ENCODE results near the gene CYP11A1.

Gene CYP11A1

DNA sequence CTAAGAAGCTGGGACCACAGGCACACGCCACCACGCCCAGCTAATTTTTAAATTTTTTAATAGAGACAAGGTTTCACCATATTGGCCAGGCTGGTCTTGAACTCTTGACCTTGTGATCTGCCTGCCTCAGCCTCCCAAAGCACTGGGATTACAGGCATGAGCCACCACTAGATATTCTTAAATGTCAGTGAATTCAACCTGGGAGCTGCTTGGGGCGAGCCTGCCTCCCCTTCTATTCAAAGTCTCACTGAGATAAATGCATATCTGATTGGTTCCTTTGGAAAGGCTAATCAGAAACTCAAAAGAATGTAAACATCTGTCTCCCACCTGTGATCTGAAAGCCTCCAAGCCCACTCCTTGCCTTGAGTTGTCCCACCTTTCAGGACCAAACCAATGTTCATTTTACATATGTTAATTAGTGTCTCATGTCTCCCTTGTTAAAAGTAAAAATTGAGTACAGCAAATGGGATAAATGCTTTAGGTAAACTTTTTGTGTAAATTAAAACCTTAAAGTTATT is 15.0 kb downstream of the CYP11A1 start:
- H3K27ac ChIP-seq = no peak overlapping the region
- TF ChIP-seq ZFX (IDR thresholded peaks at IDR 0.05) = no peak
- TF ChIP-seq, protein P1, sequence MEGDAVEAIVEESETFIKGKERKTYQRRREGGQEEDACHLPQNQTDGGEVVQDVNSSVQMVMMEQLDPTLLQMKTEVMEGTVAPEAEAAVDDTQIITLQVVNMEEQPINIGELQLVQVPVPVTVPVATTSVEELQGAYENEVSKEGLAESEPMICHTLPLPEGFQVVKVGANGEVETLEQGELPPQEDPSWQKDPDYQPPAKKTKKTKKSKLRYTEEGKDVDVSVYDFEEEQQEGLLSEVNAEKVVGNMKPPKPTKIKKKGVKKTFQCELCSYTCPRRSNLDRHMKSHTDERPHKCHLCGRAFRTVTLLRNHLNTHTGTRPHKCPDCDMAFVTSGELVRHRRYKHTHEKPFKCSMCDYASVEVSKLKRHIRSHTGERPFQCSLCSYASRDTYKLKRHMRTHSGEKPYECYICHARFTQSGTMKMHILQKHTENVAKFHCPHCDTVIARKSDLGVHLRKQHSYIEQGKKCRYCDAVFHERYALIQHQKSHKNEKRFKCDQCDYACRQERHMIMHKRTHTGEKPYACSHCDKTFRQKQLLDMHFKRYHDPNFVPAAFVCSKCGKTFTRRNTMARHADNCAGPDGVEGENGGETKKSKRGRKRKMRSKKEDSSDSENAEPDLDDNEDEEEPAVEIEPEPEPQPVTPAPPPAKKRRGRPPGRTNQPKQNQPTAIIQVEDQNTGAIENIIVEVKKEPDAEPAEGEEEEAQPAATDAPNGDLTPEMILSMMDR (conservative IDR thresholded peaks at IDR 0.05) = no peak

- H3K27ac ChIP-seq = no peak overlapping the region
- TF ChIP-seq ZFX (IDR thresholded peaks at IDR 0.05) = no peak
- TF ChIP-seq, protein P1 (conservative IDR thresholded peaks at IDR 0.05) = no peak
Observed at GRCh38 chr15:74351670-74352069, 15.8 kb downstream of the CYP11A1 start.

DNA sequence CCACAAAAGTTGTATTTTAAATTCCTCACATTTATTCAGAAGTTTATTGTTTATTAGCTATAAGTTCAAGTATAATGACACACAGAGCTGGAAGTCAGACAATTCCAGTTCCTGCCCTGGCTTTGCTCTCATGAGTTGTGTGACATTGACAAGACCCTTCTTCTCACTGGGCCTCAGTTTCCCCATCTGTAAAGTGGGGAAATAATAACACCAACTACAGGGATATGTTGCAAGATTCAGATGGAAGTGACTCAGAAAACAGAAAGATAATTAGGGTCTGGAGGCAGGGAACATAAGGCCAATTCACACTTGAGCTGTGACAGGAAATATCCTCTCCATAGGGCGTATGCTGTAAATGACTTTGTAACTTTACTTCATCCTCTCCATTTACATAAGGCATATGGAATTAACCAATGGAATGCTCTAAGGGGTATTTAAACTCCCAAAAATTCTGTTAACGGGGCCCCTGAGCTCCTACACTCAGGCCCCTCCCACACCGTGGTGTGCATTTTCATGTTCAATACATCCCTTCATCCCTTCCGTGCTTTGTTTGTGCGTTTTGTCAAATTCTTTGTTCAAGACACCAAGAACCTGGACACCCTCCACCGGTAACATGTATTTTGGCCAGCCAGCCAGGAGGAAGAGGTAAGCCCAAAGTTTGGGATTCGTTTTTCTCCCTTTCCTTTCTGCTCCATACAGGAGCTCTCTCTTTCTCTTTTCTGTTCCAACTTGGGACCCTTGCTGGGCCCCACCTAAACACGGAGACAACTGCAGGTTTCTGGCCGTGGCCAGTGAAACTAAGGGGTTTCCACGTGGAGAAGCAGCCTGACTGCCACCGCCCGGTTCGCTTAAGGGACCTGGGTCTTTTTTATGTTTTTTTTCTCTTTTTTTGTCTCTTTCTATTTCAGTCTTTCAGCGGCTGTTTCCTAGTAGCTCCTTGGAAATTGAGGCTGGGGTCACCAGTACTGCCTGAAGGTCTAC is 16.9 kb downstream of the CYP11A1 start:
- no peak overlapping the region for H3K27ac ChIP-seq
- TF ChIP-seq, protein P1 (conservative IDR thresholded peaks at IDR 0.05) = no peak
- TF ChIP-seq ZFX (IDR thresholded peaks at IDR 0.05) = no peak

DNA sequence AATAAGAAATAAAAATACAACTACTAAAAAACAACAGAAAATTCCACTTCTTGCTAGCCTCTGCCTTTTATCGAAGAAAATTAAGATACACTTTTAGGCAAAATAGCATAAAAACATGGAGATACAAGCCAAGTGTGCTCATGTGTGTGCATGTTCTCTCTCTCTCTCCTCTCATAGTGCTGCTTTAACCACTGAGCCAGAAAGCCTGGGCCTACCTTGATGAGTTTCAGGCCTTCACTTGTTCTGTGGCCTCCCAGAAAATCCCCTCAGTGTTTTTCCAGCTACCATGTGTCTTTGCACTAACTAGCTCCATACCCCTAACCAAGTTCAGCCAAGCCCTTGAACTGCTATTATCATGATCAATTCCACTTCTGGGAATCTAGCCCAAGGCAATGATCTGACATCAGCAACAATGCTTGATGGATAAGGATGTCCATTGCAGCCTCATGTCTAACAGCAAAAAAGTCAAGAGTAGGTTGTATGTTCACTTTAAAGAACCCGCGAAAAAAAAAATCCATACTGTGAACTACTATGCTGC is 18.1 kb downstream of the CYP11A1 start:
- TF ChIP-seq, protein P1 (conservative IDR thresholded peaks at IDR 0.05) = no peak
- TF ChIP-seq ZFX (IDR thresholded peaks at IDR 0.05) = no peak

DNA sequence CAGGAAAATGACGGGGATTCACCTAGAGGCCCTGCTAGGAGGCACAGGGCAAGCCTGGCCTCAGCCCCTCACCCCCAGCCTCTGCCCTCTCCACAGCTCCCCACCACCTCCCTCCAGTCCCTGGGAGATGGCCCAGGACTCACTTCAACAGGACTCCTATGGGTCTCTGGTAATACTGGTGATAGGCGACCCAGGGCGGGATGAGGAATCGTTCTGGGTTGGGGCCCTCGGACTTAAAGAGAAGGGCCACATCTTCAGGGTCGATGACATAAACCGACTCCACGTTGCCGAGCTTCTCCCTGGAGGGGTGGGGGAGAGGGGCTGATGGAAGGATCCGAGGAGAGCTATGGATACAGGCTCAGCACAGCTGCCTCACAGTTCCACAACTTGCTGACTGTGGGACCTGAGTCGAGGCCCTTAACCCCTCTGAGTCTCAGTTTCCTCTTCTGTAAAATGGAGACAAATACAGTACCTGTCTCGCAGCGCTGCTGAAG is 19.6 kb downstream of the CYP11A1 start:
- H3K27ac ChIP-seq = no peak overlapping the region
- TF ChIP-seq, protein P1 (conservative IDR thresholded peaks at IDR 0.05) = no peak
- TF ChIP-seq ZFX (IDR thresholded peaks at IDR 0.05) = no peak

More for the DNA sequence above, 18.1 kb downstream of the CYP11A1 start:
- no peak overlapping the region for H3K27ac ChIP-seq

DNA sequence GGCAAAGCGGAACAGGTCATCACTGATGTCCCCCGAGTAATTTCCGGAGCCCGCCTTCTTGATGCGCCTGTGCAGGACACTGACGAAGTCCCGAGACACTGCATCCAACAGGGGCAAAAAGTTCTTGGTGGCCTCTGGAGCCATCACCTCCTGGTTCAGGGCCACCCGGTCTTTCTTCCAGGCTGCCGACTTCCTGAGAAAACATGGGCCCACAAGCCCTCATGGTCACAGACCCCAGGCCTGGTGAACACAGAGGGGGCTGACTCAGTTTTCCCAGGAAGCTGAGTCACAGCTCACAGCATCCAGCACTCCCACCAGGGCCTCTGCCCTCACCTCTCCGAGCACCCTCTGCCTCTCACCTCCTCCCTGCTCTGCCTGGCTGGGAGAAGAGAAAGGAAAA is 22.4 kb downstream of the CYP11A1 start:
- TF ChIP-seq, protein P1 (conservative IDR thresholded peaks at IDR 0.05) = no peak
- TF ChIP-seq ZFX (IDR thresholded peaks at IDR 0.05) = no peak
- H3K27ac ChIP-seq = no peak overlapping the region

- H3K27ac ChIP-seq = no peak overlapping the region
- TF ChIP-seq, protein P1 (conservative IDR thresholded peaks at IDR 0.05) = no peak
- TF ChIP-seq ZFX (IDR thresholded peaks at IDR 0.05) = no peak
Observed at GRCh38 chr15:74343797-74344127, 23.7 kb downstream of the CYP11A1 start.
